PC-9 (cell line): Measurements from ENCODE around the gene CLDN11. TPM values are rescaled to one million over a fixed set of nuclear protein-coding genes. Genes with fewer than 3 reads are reported as not detected.

Source experiments
- BruUV-seq: library from RNA; stranded (reverse); fragments of 400-500 nt; replicated peaks from 2 replicates; lab custom pipeline; 2021; lab: Mats Ljungman, UMichigan
- CTCF ChIA-PET: fragments of 300-600 bp; sonication (Branson Sonifier 250); formaldehyde crosslinking; loops from one replicate; lab custom pipeline; 2022; ENCODE audit warnings: antibody characterized with exemption; lab: Charles Lee
- POLR2A ChIA-PET: fragments of 300-600 bp; sonication (Branson Sonifier 250); formaldehyde crosslinking; loops from one replicate; lab custom pipeline; 2022; ENCODE audit warnings: antibody characterized with exemption; ENCODE audit not compliant: unreplicated experiment; lab: Charles Lee
- DNase-seq, 2 experiments: peaks; one replicate each; pipeline versions ENCODE4 v3.0.0 to v3.0.0-alpha.2; 2015 to 2022; ENCODE audit warnings: mixed read lengths in 1 of 2
- H2AFZ ChIP-seq: fragments of 200-600 bp; sonication (generic); 2 replicates; pipeline ENCODE4 v1.8.1; 2017; ENCODE audit warnings: antibody characterized with exemption
- H3F3A ChIP-seq: fragments of 200-600 bp; sonication (generic); 2 replicates; pipeline ENCODE4 v1.8.1; 2017; ENCODE audit warnings: antibody characterized with exemption, mild to moderate bottlenecking, low read depth; ENCODE audit not compliant: insufficient read depth
- H3K27ac ChIP-seq: fragments of 200-600 bp; sonication (generic); 2 replicates; pipeline ENCODE4 v1.6.1; 2016; ENCODE audit warnings: mixed run types
- H3K27me3 ChIP-seq: fragments of 200-600 bp; sonication (generic); 2 replicates; pipeline ENCODE4 v1.6.1; 2016; ENCODE audit warnings: low read depth, mixed run types; ENCODE audit not compliant: insufficient read depth
- H3K36me3 ChIP-seq: fragments of 200-600 bp; sonication (generic); 2 replicates; pipeline ENCODE4 v1.6.1; 2016; ENCODE audit warnings: low read depth, mixed run types
- H3K4me1 ChIP-seq: fragments of 200-600 bp; sonication (generic); replicated peaks from 2 replicates; pipeline ENCODE4 v1.6.1; 2016; ENCODE audit warnings: mixed run types; ENCODE audit not compliant: insufficient read depth
- H3K4me2 ChIP-seq: fragments of 200-600 bp; sonication (generic); 2 replicates; pipeline ENCODE4 v1.6.1; 2017; ENCODE audit warnings: mixed run types
- H3K4me3 ChIP-seq: fragments of 200-600 bp; sonication (generic); 2 replicates; pipeline ENCODE4 v1.6.1; 2016; ENCODE audit warnings: mixed run types
- H3K79me2 ChIP-seq: fragments of 200-600 bp; sonication (generic); 2 replicates; pipeline ENCODE4 v1.6.1; 2017; ENCODE audit warnings: low read depth, mixed run types
- H3K9me2 ChIP-seq: fragments of 200-600 bp; sonication (generic); 2 replicates; pipeline ENCODE4 v1.8.1; 2017; ENCODE audit warnings: mild to moderate bottlenecking; ENCODE audit not compliant: insufficient read depth
- H3K9me3 ChIP-seq: fragments of 200-600 bp; sonication (generic); 2 replicates; pipeline ENCODE4 v1.8.1; 2016; ENCODE audit warnings: low read depth; ENCODE audit not compliant: insufficient read depth
- H4K20me1 ChIP-seq: fragments of 200-600 bp; sonication (generic); 2 replicates; pipeline ENCODE4 v1.8.1; 2017; ENCODE audit not compliant: insufficient read depth
- CTCF ChIP-seq: fragments of 200-600 bp; sonication (generic); conservative IDR thresholded peaks from 2 replicates; pipeline ENCODE4 v1.6.1; 2017; ENCODE audit warnings: mixed run types, antibody characterized with exemption, mild to moderate bottlenecking, moderate library complexity
- EZH2 ChIP-seq: fragments of 200-600 bp; sonication (generic); IDR thresholded peaks from 2 replicates; pipeline ENCODE4 v1.8.0; 2017; ENCODE audit warnings: antibody characterized with exemption, low read depth
- intact Hi-C: fragments of 100-400 bp; cut with micrococcal nuclease; formaldehyde crosslinking; loops from one replicate; pipeline ENCODE4 v1.10.0; 2022; ENCODE audit not compliant: unreplicated experiment
- total RNA-seq: library from RNA; stranded (reverse); gene quantifications from 2 replicates; pipeline ENCODE4 v1.2.3, GENCODE V29; 2021

Gene CLDN11
- total RNA-seq, 1 experiment from 2014 or later, result 1.4 TPM

DNA sequence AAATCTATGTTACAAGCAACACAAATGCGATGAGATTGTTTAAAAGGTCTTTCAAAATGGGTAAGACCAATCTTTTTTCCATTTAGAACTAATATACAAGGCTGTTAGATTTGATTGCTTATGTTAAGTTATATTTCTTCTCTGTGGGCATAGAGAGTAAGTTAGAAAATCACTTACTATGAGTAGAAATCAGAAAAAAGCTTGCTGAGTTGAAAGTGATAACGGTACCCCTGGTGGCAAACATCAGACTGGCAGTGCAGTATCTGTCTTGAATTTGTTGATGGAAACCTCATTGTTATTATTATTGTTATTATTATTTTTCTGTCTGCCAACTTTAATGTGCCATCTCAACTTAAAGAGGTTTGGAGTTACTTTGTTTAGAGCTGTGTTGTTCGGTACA, 12.4 kb downstream of the CLDN11 start:
- BruUV-seq, result no TSS peak
- intact Hi-C loops, result no loop called here
- Histone ChIP-seq H3K4me2 (no peak overlapping the region), H3K27ac (no peak overlapping the region), H3K79me2 (no peaks in the 10 kb centered on the region), H3K9me2 (peaks cover 3% of the 10 kb centered on the region), H3K36me3 (no peaks in the 10 kb centered on the region), H3K4me1 (no peaks in the 10 kb centered on the region), H4K20me1 (no peaks in the 10 kb centered on the region), H2AFZ (no peak overlapping the region), H3K27me3 (no peaks in the 10 kb centered on the region), H3K4me3 (no peak overlapping the region), H3K9me3 (no peaks in the 10 kb centered on the region), H3F3A (no peaks in the 10 kb centered on the region)
- ChIA-PET CTCF (no interaction called here), POLR2A (interaction anchor here (0.6 kb wide), 1 partner anchor 432 kb away, joined by 5 read pairs; no protein-coding TSS in a partner anchor)
- TF ChIP-seq CTCF, result no peak
- no peak for TF ChIP-seq EZH2
- DNase-seq, result no peak

DNA sequence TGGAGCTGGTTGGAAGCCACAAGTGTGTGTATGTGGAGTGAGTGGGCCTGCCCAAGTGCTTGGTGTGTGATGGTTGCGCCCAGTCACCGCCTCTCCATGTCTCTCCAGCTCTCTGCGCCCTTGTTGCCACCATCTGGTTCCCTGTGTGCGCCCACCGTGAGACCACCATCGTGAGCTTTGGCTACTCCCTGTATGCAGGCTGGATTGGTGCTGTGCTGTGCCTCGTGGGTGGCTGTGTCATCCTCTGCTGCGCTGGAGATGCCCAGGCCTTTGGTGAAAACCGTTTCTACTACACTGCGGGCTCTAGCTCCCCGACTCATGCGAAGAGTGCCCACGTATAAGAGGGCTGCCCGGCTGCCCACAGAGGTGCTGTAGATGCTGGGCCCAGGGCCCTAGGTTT, 13.7 kb downstream of the CLDN11 start:
- POLR2A ChIA-PET, result interaction anchor here (0.5 kb wide), 1 partner anchor 74 kb away, joined by 3 read pairs; no protein-coding TSS in a partner anchor
- no peak for TF ChIP-seq CTCF
- TF ChIP-seq EZH2, result no peak
- CTCF ChIA-PET, result no interaction called here
- Histone ChIP-seq H3K9me2 (peaks cover 3% of the 10 kb centered on the region), H3K9me3 (no peaks in the 10 kb centered on the region), H3K27ac (no peak overlapping the region), H3K4me1 (no peaks in the 10 kb centered on the region), H3K79me2 (no peaks in the 10 kb centered on the region), H4K20me1 (no peaks in the 10 kb centered on the region), H3K27me3 (no peaks in the 10 kb centered on the region), H3K4me2 (no peak overlapping the region), H3F3A (no peaks in the 10 kb centered on the region), H2AFZ (no peak overlapping the region), H3K4me3 (no peak overlapping the region), H3K36me3 (no peaks in the 10 kb centered on the region)
- DNase-seq, result no peak
- BruUV-seq, result no TSS peak
- intact Hi-C loops, result no loop called here

- no peaks in the 10 kb centered on the region for H3K27me3 ChIP-seq
- CTCF ChIA-PET, result no interaction called here
- POLR2A ChIA-PET, result no interaction called here
Observed at GRCh38 chr3:170436697-170437096, 18.0 kb downstream of the CLDN11 start.

More at GRCh38 chr3:170436697-170437096, 18.0 kb downstream of the CLDN11 start:
- BruUV-seq, result no TSS peak
- no peak for DNase-seq
- Histone ChIP-seq H3F3A (no peaks in the 10 kb centered on the region), H3K9me3 (no peaks in the 10 kb centered on the region), H3K36me3 (no peaks in the 10 kb centered on the region), H3K27ac (no peak overlapping the region), H3K4me2 (no peak overlapping the region), H3K79me2 (no peaks in the 10 kb centered on the region), H3K9me2 (peaks cover 2% of the 10 kb centered on the region; the same call in 1 of the 2 replicates), H3K4me1 (no peaks in the 10 kb centered on the region), H3K4me3 (no peak overlapping the region), H2AFZ (no peak overlapping the region), H4K20me1 (no peaks in the 10 kb centered on the region)
- TF ChIP-seq EZH2, result no peak
- no peak for TF ChIP-seq CTCF
- intact Hi-C loops, result no loop called here
